ENCODE results near the gene LCOR.

DNA sequence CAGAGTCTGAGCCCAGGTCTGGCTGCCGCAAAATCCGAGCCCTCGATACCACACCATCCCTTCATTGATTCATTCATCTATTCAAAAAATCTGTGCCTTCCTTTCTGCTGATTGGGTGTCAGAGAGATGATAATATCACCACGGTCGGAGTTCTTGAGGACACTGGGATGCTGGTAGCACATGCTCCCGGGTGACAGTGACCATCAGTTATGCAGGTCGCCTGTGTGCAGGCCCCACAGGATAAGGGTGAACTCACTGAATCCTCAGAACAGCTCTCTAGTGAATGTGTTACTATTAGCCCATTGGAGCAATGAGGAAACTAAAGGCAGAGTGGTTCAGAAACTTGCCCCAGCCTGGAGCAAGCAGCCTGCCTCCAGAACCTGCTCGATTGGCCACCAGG, 208.6 kb downstream of the LCOR start:
- TF ChIP-seq, protein P1, sequence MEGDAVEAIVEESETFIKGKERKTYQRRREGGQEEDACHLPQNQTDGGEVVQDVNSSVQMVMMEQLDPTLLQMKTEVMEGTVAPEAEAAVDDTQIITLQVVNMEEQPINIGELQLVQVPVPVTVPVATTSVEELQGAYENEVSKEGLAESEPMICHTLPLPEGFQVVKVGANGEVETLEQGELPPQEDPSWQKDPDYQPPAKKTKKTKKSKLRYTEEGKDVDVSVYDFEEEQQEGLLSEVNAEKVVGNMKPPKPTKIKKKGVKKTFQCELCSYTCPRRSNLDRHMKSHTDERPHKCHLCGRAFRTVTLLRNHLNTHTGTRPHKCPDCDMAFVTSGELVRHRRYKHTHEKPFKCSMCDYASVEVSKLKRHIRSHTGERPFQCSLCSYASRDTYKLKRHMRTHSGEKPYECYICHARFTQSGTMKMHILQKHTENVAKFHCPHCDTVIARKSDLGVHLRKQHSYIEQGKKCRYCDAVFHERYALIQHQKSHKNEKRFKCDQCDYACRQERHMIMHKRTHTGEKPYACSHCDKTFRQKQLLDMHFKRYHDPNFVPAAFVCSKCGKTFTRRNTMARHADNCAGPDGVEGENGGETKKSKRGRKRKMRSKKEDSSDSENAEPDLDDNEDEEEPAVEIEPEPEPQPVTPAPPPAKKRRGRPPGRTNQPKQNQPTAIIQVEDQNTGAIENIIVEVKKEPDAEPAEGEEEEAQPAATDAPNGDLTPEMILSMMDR (IDR thresholded peaks at IDR 0.05): no peak
- TF ChIP-seq EP300 (IDR thresholded peaks at IDR 0.05) (no peak), POLR2AphosphoS5 (IDR thresholded peaks at IDR 0.05) (no peak), POLR2A (IDR thresholded peaks at IDR 0.05) (no peak)
